RWPE1 (cell line): ENCODE data around the gene NFIX.
A peak's percentile ranks its signal among the peaks of the same experiment; 100 is the strongest.

ENCODE experiments used
- CTCF ChIA-PET: fragments of 350-600 bp; sonication (Branson Sonifier 250); formaldehyde crosslinking; extraction: SDS; loops from one replicate; lab custom pipeline; 2021; lab: Yijun Ruan, JAX
- POLR2A ChIA-PET: fragments of 400-600 bp; formaldehyde crosslinking; extraction: SDS; loops from one replicate; lab custom pipeline; 2020; ENCODE audit warnings: antibody characterized with exemption; ENCODE audit not compliant: low non-redundant PET; lab: Yijun Ruan, JAX
- DNase-seq: peaks from one replicate; pipeline ENCODE4 v3.0.0; 2012; ENCODE audit warnings: low spot score
- H3K27ac ChIP-seq: fragments of 450-650 bp; 2 replicates; pipeline ENCODE4 v1.5.1; 2017
- CTCF ChIP-seq: fragments of 450-650 bp; conservative IDR thresholded peaks from 2 replicates; pipeline ENCODE4 v1.5.1; 2017; ENCODE audit warnings: low read depth, mild to moderate bottlenecking

Gene NFIX

GRCh38 chr19:12987781-12988180 is 7.5 kb upstream of the NFIX start:
- ChIA-PET CTCF (no interaction called here), POLR2A (no interaction called here)
- no peak for DNase-seq
- no peak overlapping the region; the same call in 1 of the 2 replicates for H3K27ac ChIP-seq
- no peak for TF ChIP-seq CTCF

GRCh38 chr19:12990431-12990830 is 4.8 kb upstream of the NFIX start:
- POLR2A ChIA-PET, result no interaction called here
- peak overlapping the region; percentile 23 for H3K27ac ChIP-seq
- no peak for TF ChIP-seq CTCF
- CTCF ChIA-PET, result no interaction called here
- DNase-seq, result no peak

- H3K27ac ChIP-seq, result peak overlapping the region; percentile 23
- ChIA-PET CTCF (no interaction called here), POLR2A (no interaction called here)
- no peak for TF ChIP-seq CTCF
- no peak for DNase-seq
These were observed 4.4 kb upstream of the NFIX start for GRCh38 chr19:12990853-12991252.

GRCh38 chr19:12991296-12991695 is 4.0 kb upstream of the NFIX start:
- no peak for DNase-seq
- peak overlapping the region; percentile 23 for H3K27ac ChIP-seq
- CTCF ChIA-PET, result no interaction called here
- no peak for TF ChIP-seq CTCF
- POLR2A ChIA-PET, result no interaction called here

GRCh38 chr19:12992729-12993128 is 2.5 kb upstream of the NFIX start:
- ChIA-PET CTCF (interaction anchor here (0.6 kb wide), 2 partner anchors 16 to 71 kb away, joined by 4 to 5 read pairs; no protein-coding TSS in a partner anchor), POLR2A (no interaction called here)
- TF ChIP-seq CTCF, result no peak
- no peak for DNase-seq
- peak overlapping the region; percentile 98 for H3K27ac ChIP-seq

GRCh38 chr19:12993562-12993961 is 1.7 kb upstream of the NFIX start:
- H3K27ac ChIP-seq, result peak overlapping the region; percentile 98
- CTCF ChIA-PET, result no interaction called here
- TF ChIP-seq CTCF, result no peak
- POLR2A ChIA-PET, result no interaction called here
- no peak for DNase-seq
